Loucy (cell line): ENCODE data around the gene GSAP.

ENCODE experiments used
- EZH2phosphoT487 ChIP-seq: fragments of 200-600 bp; IDR thresholded peaks from 2 replicates; pipeline ENCODE4 v1.6.1; 2018; ENCODE audit warnings: antibody characterized with exemption, mild to moderate bottlenecking, moderate library complexity, borderline replicate concordance
- TF ChIP-seq, protein P1 (sequence below): fragments of 200-600 bp; sonication (generic); conservative IDR thresholded peaks from 2 replicates; pipeline ENCODE4 v1.5.1; 2014; ENCODE audit warnings: mild to moderate bottlenecking, antibody characterized with exemption, low read length

DNA sequence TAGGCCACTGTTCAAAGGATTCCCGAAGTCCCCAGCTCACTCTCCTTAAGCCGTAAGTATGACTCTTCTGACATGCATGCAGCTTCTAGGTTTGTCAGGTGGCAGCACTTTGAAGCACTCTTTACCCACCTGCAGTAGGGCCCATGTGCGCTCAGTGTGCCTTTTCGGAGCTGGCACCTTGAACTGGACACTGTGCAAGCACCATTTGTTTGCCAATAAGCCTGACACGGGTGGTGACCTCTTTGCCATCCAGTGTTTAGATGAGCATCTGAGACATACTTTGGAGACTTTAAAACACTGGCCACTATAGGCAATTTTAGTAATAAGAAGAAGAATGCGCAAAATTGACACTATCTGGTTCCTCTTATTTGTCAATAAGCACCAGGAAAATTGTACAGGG lies 45.7 kb upstream of the GSAP start:
- TF ChIP-seq, protein P1, sequence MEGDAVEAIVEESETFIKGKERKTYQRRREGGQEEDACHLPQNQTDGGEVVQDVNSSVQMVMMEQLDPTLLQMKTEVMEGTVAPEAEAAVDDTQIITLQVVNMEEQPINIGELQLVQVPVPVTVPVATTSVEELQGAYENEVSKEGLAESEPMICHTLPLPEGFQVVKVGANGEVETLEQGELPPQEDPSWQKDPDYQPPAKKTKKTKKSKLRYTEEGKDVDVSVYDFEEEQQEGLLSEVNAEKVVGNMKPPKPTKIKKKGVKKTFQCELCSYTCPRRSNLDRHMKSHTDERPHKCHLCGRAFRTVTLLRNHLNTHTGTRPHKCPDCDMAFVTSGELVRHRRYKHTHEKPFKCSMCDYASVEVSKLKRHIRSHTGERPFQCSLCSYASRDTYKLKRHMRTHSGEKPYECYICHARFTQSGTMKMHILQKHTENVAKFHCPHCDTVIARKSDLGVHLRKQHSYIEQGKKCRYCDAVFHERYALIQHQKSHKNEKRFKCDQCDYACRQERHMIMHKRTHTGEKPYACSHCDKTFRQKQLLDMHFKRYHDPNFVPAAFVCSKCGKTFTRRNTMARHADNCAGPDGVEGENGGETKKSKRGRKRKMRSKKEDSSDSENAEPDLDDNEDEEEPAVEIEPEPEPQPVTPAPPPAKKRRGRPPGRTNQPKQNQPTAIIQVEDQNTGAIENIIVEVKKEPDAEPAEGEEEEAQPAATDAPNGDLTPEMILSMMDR: no peak
- no peak for TF ChIP-seq EZH2phosphoT487
